GM23248 (cell line): ENCODE results near the gene LRCOL1.

Experiments used
- EZH2 ChIP-seq: fragments of 200-600 bp; sonication (generic); IDR thresholded peaks from 2 replicates; pipeline ENCODE4 v1.6.1; 2018; ENCODE audit warnings: antibody characterized with exemption, mild to moderate bottlenecking; ENCODE audit not compliant: insufficient read depth, poor library complexity, severe bottlenecking
- EZH2phosphoT487 ChIP-seq: fragments of 200-600 bp; sonication (generic); IDR thresholded peaks from 2 replicates; pipeline ENCODE4 v1.6.1; 2018; ENCODE audit warnings: antibody characterized with exemption, moderate library complexity, mild to moderate bottlenecking, low read depth; ENCODE audit not compliant: insufficient read depth

DNA sequence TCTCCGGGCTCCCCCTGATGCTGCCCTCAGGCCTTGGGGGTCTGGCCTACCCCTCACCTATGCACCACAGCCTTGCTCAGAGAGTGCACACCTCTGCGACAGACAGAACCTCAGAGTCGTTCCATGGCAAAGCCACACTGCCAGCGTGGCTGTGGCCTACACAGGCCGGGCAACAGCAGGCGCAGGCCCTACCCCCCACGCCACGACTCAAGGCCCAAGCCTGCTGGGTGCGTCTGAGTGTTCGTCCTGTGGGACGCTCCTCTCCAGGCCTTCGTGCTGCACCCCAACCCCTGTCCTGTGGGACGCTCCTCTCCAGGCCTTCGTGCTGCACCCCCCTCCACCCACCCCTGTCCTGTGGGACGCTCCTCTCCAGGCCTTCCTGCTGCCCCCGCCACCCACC, 54.2 kb downstream of the LRCOL1 start:
- TF ChIP-seq EZH2: no peak
- TF ChIP-seq EZH2phosphoT487: no peak
